ENCODE measurements around the gene ADAM19.
"Not testable (repeated sequence)": the region's sequence is repeated elsewhere in the genome, so short reads cannot be mapped to it uniquely, and the experiment has no call there.

ADAM19 gene

DNA sequence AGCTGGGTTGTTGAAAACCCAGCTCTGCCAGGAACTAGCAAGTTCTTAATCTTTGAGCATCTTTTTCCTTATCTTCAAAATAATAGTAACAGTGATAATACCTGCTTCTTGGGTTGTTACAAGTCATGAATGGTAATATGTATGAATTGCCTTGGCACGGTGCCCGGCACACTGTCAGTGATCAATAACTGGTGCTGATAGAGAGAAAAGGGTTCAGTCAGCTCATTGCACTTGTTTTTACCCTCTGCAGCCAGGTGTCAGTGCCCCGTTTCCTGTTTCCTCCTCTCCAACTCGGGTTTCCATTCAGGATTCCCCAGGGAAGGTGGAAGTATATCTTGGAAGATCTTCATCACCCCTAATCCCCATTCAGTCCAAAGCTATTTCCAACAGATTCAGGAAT is 131.4 kb downstream of the ADAM19 start:
- DNase-seq (ENCODE audit: low spot score) (no peak), FAIRE-seq (no peak)

DNA sequence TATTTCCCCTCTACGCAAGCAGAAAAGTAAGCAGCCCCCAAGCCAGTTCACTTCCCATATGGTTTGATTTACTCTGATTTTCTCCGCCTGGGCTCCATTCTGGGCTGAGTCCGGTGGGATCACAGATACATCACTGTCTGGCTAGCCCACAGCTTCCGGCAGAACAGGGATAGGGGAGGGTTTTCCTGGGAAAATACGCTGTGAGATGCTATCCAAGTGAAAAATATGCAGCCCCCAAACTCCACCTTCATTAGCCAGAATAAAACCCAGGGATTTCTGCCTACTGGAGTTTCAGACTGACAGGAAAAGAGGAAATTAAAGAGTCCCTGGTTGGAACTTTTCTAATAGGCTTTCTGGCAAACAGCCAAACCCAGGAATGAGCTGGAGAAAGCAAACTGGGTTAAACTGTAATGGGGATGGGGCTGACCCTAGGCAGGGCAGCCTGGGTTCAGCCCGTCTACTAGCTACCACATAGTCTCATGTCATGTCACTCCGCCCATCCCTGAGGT is 132.5 kb downstream of the ADAM19 start:
- DNase-seq (ENCODE audit: low spot score) (no peak), FAIRE-seq (no peak)

DNA sequence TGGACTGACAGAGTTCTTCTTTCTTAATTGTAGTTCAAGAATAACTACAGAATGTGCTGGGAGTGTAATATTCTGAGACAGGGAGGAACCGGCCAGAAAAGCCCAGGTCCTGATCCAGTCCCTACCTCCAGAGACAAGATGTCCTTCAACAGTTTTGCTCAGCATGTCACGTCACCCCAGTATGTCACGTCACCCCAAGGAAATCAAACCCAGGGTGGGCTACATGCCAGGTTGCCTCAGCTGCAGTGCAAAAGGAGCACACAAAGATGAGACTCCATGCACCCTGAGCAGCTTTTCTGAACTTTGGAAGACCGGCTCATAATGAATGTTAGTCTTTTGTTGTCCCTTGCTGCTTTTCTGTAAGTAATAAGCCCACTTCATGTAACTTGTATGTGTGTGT is 141.5 kb downstream of the ADAM19 start:
- FAIRE-seq (no peak), DNase-seq (ENCODE audit: low spot score) (no peak)

DNA sequence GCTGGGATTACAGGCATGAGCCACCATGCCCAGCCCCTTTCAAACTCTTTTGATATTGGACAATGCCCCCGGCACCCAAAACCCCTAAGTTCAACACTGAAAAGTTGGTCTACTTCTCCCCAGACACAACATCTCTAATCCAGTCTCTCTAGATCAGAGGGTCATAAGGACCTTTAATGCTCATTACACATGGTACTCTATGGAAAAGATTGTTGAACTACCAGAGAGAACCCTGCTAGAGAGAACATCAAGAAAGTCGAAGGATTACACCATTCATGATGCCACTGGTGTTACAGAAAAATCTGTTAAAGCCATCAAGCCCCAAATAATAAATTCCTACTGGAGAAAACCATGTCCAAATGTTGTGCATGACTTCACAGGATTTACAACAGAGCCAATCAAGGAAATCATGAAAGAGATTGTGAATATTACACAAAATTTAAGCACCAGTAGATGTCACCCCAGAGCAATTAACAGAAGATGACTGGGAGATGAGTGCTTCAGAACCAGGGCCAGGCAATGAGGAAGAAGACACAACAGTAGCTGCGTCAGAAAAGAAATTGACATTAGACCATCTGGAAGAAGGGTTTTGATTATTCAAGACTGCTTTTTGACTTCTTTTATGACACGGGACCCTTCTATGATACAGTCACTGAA is 143.9 kb downstream of the ADAM19 start:
- no peak for FAIRE-seq

DNA sequence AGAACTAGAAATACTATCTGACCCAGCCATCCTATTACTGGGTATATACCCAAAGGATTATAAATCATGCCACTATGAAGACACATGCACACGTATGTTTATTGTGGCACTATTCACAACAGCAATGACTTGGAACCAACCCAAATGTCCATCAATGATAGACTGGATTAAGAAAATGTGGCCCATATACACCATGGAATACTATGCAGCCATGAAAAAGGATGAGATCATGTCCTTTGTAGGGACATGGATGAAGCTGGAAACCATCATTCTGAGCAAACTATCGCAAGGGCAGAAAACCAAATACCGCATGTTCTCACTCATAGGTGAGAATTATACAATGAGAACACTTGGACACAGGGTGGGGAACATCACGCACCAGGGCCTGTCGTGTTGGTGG is 145.7 kb downstream of the ADAM19 start:
- DNase-seq (ENCODE audit: low spot score); FAIRE-seq: not testable (repeated sequence)

More for the DNA sequence above, 143.9 kb downstream of the ADAM19 start:
- DNase-seq (ENCODE audit: low spot score), result peak; percentile 44

All from urothelium cell line (cell line).